HG03575 (cell line): ENCODE data around the gene INTS14.
"Not testable (repeated sequence)": the region's sequence is repeated elsewhere in the genome, so short reads cannot be mapped to it uniquely, and the experiment has no call there.

Experiments
- ATAC-seq: cut with Tn5 transposase; IDR thresholded peaks from one replicate; pipeline ENCODE4 v1.9.1; 2021; ENCODE audit not compliant: unreplicated experiment, insufficient number of reproducible peaks, low FRiP score; ENCODE audit errors: extremely low read depth

The INTS14 gene

DNA sequence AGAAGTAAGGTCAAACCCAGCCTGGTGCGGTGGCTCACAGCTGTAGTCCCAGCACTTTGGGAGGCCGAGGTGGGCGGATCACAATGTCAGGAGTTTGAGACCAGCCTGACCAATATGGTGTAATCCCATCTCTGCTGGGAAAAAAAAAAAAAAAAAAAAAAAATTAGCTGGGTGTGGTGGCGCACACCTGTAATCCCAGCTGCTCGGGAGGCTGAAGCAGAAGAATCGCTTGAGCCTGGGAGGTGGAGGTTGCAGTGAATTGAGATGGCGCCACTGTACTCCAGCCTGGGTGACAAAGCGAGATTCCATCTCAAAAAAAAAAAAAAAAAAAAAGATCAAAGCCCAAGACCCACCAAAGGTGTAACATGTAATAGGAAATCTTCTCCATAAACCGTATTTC lies 61.6 kb downstream of the INTS14 start:
- not testable (repeated sequence) for ATAC-seq

DNA sequence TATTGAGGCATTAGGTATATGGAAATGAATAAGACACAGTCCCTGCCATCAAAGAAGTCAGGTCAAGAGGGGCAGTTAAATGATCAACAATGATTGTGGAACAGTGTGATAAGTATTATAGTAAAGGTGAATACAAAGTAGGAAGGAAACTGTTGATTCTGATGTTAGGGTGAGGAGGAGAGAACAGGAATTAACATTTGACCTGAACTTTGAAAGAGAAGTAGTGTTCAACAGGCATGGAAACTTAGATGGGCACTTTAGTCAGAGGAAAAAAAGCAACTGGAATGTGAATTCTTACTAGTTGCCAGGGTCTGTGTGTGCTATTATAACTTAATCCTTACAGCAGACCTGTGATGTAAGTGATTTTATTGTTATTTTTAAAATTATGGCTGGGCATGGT lies 63.1 kb downstream of the INTS14 start:
- no peak for ATAC-seq

- no peak for ATAC-seq
These were observed 69.6 kb downstream of the INTS14 start for GRCh38 chr15:65541231-65541820.

GRCh38 chr15:65540314-65540713 lies 70.6 kb downstream of the INTS14 start:
- ATAC-seq = no peak

DNA sequence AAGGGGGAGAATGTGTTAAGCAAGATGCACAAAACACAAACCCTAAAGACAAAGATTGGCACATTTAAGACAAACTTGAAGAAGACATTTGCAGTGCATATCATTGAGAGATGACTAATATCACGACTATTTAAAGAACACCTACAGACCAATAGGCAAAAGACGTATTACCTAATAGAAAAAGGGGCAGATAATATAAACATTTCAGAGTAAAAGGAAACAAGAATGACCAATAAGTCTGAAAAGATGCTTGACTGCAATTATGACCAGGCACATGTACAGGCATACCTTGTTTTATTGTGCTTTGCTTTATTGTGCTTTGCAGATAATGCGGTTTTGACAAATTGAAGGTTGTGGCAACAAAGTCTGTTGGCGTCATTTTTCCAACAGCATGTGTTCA lies 75.7 kb downstream of the INTS14 start:
- ATAC-seq = no peak

DNA sequence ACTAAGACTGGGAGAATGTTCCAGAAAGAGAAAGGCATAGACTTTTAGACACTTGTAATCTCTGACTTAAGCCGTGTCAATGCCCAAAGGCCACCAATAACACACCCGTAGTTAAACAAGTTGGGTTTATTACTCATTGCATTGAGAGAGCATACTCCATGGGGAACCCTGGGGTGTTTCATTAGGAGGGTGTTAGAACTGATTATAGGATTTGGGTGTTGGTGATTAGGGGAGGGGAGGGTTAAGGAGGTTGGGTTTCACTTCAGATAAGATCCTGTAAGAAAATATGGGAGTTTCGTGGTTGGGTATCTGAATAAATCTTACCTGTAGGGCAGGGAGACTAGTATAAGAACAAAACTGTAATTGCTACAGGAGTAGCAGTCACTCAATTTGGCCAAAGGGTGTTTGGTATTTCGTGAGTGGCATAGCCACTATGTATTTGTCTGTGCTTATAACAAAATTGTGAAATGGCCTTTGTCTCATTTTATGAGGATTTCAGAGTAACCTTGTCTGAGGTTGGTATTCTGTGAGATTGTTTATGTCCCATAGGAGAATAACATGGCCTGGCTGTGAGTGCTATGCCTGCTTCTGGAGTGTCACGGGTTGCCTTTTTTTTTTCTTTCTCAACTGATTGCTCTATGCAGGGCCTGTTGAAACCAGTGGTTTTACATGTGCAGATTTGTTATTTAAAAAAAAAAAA lies 77.7 kb downstream of the INTS14 start:
- no peak for ATAC-seq

DNA sequence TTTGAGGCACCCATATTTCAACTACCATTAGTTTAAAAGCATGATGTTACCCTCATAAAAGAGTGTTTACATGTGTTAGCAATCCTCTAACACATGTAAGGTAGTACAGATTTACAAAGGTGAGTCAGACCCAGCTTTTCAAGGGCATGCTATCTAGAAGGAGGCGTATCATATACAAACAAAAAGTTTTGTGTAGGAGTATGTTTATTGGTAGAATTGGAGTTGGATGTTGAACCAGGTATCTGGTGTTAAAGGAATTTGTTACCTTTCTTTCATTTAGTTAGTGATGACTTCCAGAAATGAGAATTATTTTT lies 78.2 kb downstream of the INTS14 start:
- no peak for ATAC-seq

- ATAC-seq = no peak
These were observed 80.4 kb downstream of the INTS14 start, which contains the start of gene HACD3 for GRCh38 chr15:65530318-65531111. Gene HACD3, plus strand, starts transcription at chr15:65530463. Its CDS starts 169 bp downstream, at chr15:65530632.

- no peak for ATAC-seq
These were observed 81.1 kb downstream of the INTS14 start for GRCh38 chr15:65529762-65530317.
